Measurements from ENCODE around the gene ZNF619. TPM values are rescaled to one million over a fixed set of nuclear protein-coding genes. Genes with fewer than 3 reads are reported as not detected.

ZNF619 gene
- total and polyA plus RNA-seq, 4 donors: 1.3 to 5.9 (median 3.3) TPM

DNA sequence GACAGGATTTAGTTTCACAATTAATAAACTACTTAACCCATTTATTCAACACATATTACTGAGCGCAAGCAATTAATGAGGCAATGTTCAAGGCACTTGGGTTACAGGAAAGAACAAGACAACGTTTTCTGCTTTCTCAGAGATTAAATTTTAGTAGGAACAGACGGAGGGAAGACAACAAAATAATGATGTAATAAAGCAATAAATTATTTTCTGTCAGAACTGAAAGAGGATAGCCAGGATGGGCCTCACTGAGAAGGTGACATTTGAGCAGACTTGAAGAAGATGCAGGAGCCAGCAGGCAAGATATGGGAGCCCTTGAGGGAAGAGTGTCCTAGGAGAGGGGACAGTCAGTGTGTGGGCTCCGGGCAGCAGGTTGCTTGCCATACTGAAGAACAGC, 31.0 kb upstream of the ZNF619 start:
- no peaks in the 10 kb centered on the region for H3K9me3 ChIP-seq (ENCODE audit: control insufficient read depth in 4 of 4, low read length in 3 of 4)
- TF ChIP-seq, protein P1, sequence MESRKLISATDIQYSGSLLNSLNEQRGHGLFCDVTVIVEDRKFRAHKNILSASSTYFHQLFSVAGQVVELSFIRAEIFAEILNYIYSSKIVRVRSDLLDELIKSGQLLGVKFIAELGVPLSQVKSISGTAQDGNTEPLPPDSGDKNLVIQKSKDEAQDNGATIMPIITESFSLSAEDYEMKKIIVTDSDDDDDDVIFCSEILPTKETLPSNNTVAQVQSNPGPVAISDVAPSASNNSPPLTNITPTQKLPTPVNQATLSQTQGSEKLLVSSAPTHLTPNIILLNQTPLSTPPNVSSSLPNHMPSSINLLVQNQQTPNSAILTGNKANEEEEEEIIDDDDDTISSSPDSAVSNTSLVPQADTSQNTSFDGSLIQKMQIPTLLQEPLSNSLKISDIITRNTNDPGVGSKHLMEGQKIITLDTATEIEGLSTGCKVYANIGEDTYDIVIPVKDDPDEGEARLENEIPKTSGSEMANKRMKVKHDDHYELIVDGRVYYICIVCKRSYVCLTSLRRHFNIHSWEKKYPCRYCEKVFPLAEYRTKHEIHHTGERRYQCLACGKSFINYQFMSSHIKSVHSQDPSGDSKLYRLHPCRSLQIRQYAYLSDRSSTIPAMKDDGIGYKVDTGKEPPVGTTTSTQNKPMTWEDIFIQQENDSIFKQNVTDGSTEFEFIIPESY (IDR thresholded peaks at IDR 0.05): no peak
- TF ChIP-seq HNF4A (conservative IDR thresholded peaks at IDR 0.05) (no peak), JUND (IDR thresholded peaks at IDR 0.05) (no peak), FOXA2 (IDR thresholded peaks at IDR 0.05) (no peak), HNF4G (IDR thresholded peaks at IDR 0.05) (no peak), SP1 (IDR thresholded peaks at IDR 0.05) (no peak)
- TF ChIP-seq, protein P2, sequence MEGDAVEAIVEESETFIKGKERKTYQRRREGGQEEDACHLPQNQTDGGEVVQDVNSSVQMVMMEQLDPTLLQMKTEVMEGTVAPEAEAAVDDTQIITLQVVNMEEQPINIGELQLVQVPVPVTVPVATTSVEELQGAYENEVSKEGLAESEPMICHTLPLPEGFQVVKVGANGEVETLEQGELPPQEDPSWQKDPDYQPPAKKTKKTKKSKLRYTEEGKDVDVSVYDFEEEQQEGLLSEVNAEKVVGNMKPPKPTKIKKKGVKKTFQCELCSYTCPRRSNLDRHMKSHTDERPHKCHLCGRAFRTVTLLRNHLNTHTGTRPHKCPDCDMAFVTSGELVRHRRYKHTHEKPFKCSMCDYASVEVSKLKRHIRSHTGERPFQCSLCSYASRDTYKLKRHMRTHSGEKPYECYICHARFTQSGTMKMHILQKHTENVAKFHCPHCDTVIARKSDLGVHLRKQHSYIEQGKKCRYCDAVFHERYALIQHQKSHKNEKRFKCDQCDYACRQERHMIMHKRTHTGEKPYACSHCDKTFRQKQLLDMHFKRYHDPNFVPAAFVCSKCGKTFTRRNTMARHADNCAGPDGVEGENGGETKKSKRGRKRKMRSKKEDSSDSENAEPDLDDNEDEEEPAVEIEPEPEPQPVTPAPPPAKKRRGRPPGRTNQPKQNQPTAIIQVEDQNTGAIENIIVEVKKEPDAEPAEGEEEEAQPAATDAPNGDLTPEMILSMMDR (IDR thresholded peaks at IDR 0.05; ENCODE audit: low read depth, low read length, missing input control): no peak
- H3K36me3 ChIP-seq (ENCODE audit: control insufficient read depth in 4 of 4, insufficient read depth in 3 of 4, low read depth in 1 of 4, low read length in 3 of 4): peaks cover 0 to 10% (median 8%) of the 10 kb centered on the region in 4 donors
- DNase-seq (ENCODE audit: low spot score): no peak
- WGBS: 73% methylated on average over 4 of the region's 4 CpGs
- H3K27me3 ChIP-seq (ENCODE audit: control insufficient read depth in 4 of 4, insufficient read depth in 4 of 4, low read length in 3 of 4): no peaks in the 10 kb centered on the region
- H3K27ac ChIP-seq (ENCODE audit: low read depth in 1 of 2, low read length in 2 of 2): no peak overlapping the region
- no peaks in the 10 kb centered on the region for H3K4me1 ChIP-seq (ENCODE audit: control insufficient read depth in 4 of 4, insufficient read depth in 4 of 4, low read length in 3 of 4)
- H3K4me3 ChIP-seq (ENCODE audit: low read depth in 1 of 3, low read length in 3 of 3): no peak overlapping the region
- no peak overlapping the region for H3K9ac ChIP-seq (ENCODE audit: low read depth in 1 of 2, low read length in 2 of 2)

DNA sequence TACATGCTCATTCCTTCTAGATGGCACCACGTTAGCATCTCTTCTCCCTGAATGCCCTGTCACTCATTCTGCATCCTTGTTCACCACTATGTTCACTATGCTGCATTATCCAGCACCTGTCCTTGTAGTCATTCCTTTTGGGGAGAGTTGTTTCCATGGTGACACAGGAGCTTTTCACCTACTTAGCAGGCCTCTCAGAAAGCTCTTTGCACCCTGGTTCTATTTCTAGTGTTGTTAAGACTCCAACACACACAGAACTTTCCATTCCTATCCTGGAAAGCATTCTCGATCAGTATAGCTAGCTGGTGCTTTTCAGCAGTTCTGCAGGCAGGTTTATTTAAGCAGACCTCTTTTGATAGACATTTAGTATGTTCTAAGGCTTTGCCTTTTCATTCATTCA, 26.5 kb upstream of the ZNF619 start:
- Histone ChIP-seq H3K27ac (ENCODE audit: low read depth in 1 of 2, low read length in 2 of 2) (no peak overlapping the region), H3K4me1 (ENCODE audit: control insufficient read depth in 4 of 4, insufficient read depth in 4 of 4, low read length in 3 of 4) (peaks cover 0 to 22% (median 14%) of the 10 kb centered on the region in 4 donors), H3K4me3 (ENCODE audit: low read depth in 1 of 3, low read length in 3 of 3) (no peak overlapping the region), H3K36me3 (ENCODE audit: control insufficient read depth in 4 of 4, insufficient read depth in 3 of 4, low read depth in 1 of 4, low read length in 3 of 4) (peaks cover 0 to 10% (median 8%) of the 10 kb centered on the region in 4 donors), H3K9ac (ENCODE audit: low read depth in 1 of 2, low read length in 2 of 2) (no peak overlapping the region), H3K9me3 (ENCODE audit: control insufficient read depth in 4 of 4, low read length in 3 of 4) (no peaks in the 10 kb centered on the region), H3K27me3 (ENCODE audit: control insufficient read depth in 4 of 4, insufficient read depth in 4 of 4, low read length in 3 of 4) (no peaks in the 10 kb centered on the region)
- no peak for TF ChIP-seq RAD21 (IDR thresholded peaks at IDR 0.05)
- no peak for TF ChIP-seq GABPA (IDR thresholded peaks at IDR 0.05 in 1 of 2, conservative IDR thresholded peaks at IDR 0.05 in 1 of 2)
- no peak for TF ChIP-seq NR2F2 (IDR thresholded peaks at IDR 0.05)
- TF ChIP-seq, protein P3, sequence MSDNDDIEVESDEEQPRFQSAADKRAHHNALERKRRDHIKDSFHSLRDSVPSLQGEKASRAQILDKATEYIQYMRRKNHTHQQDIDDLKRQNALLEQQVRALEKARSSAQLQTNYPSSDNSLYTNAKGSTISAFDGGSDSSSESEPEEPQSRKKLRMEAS (IDR thresholded peaks at IDR 0.05): no peak
- TF ChIP-seq FOXA2 (IDR thresholded peaks at IDR 0.05): no peak
- TF ChIP-seq FOXA1 (IDR thresholded peaks at IDR 0.05): no peak
- TF ChIP-seq, protein P2 (IDR thresholded peaks at IDR 0.05; ENCODE audit: low read depth, low read length, missing input control): no peak
- TF ChIP-seq HNF4G (IDR thresholded peaks at IDR 0.05): no peak
- TF ChIP-seq TAF1 (conservative IDR thresholded peaks at IDR 0.05): no peak
- no peak for TF ChIP-seq RXRA (IDR thresholded peaks at IDR 0.05)
- TF ChIP-seq JUND (IDR thresholded peaks at IDR 0.05): no peak
- TF ChIP-seq, protein P4, sequence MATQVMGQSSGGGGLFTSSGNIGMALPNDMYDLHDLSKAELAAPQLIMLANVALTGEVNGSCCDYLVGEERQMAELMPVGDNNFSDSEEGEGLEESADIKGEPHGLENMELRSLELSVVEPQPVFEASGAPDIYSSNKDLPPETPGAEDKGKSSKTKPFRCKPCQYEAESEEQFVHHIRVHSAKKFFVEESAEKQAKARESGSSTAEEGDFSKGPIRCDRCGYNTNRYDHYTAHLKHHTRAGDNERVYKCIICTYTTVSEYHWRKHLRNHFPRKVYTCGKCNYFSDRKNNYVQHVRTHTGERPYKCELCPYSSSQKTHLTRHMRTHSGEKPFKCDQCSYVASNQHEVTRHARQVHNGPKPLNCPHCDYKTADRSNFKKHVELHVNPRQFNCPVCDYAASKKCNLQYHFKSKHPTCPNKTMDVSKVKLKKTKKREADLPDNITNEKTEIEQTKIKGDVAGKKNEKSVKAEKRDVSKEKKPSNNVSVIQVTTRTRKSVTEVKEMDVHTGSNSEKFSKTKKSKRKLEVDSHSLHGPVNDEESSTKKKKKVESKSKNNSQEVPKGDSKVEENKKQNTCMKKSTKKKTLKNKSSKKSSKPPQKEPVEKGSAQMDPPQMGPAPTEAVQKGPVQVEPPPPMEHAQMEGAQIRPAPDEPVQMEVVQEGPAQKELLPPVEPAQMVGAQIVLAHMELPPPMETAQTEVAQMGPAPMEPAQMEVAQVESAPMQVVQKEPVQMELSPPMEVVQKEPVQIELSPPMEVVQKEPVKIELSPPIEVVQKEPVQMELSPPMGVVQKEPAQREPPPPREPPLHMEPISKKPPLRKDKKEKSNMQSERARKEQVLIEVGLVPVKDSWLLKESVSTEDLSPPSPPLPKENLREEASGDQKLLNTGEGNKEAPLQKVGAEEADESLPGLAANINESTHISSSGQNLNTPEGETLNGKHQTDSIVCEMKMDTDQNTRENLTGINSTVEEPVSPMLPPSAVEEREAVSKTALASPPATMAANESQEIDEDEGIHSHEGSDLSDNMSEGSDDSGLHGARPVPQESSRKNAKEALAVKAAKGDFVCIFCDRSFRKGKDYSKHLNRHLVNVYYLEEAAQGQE (IDR thresholded peaks at IDR 0.05): no peak
- no peak for DNase-seq (ENCODE audit: low spot score)
- WGBS: 96% methylated on average over 2 of the region's 2 CpGs
